Right forelimb (tissue), 1 donor: ENCODE measurements around the gene LLPH.
"Not testable (repeated sequence)": the region's sequence is repeated elsewhere in the genome, so short reads cannot be mapped to it uniquely, and the experiment has no call there.

ENCODE experiments used
- DNase-seq: peaks from one replicate; pipeline ENCODE4 v3.0.0-alpha.2; 2018

Gene LLPH

GRCh38 chr12:66130267-66131066 is at the start of gene LLPH:
TSS of gene LLPH (minus strand) at chr12:66130750. CDS start at chr12:66129106, 1,644 bp downstream.
- DNase-seq: peak; percentile 91

GRCh38 chr12:66176105-66176900 is 45.8 kb upstream of the LLPH start:
- no peak for DNase-seq

- DNase-seq: not testable (repeated sequence)
Observed at GRCh38 chr12:66174391-66175325, 44.1 kb upstream of the LLPH start.

- DNase-seq: no peak
Observed at GRCh38 chr12:66170606-66171005, 40.1 kb upstream of the LLPH start.

- peak; percentile 94 for DNase-seq
Observed at GRCh38 chr12:66169221-66170170, 38.9 kb upstream of the LLPH start, which contains the start of gene TMBIM4. TSS of gene TMBIM4 (minus strand) at chr12:66169996. CDS start at chr12:66169951, 45 bp downstream.

- DNase-seq: no peak
Observed at GRCh38 chr12:66168410-66168809, 37.9 kb upstream of the LLPH start.

GRCh38 chr12:66166561-66166960 is 36.0 kb upstream of the LLPH start:
- no peak for DNase-seq

- DNase-seq: no peak
Observed at GRCh38 chr12:66165141-66165540, 34.6 kb upstream of the LLPH start.

- no peak for DNase-seq
Observed at GRCh38 chr12:66164349-66164821, 33.8 kb upstream of the LLPH start.

GRCh38 chr12:66163289-66163688 is 32.7 kb upstream of the LLPH start:
- no peak for DNase-seq

- DNase-seq: no peak
Observed at GRCh38 chr12:66162701-66163100, 32.2 kb upstream of the LLPH start.

- no peak for DNase-seq
Observed at GRCh38 chr12:66160704-66161103, 30.2 kb upstream of the LLPH start.

GRCh38 chr12:66159123-66159522 is 28.6 kb upstream of the LLPH start:
- no peak for DNase-seq

- no peak for DNase-seq
Observed at GRCh38 chr12:66156654-66157053, 26.1 kb upstream of the LLPH start.

- no peak for DNase-seq
Observed at GRCh38 chr12:66154776-66155175, 24.2 kb upstream of the LLPH start.

- no peak for DNase-seq
Observed at GRCh38 chr12:66152732-66153131, 22.2 kb upstream of the LLPH start.

- DNase-seq: no peak
Observed at GRCh38 chr12:66149702-66150398, 19.3 kb upstream of the LLPH start.

- DNase-seq: no peak
Observed at GRCh38 chr12:66144791-66145754, 14.5 kb upstream of the LLPH start.

- DNase-seq: no peak
Observed at GRCh38 chr12:66143868-66144267, 13.3 kb upstream of the LLPH start.

GRCh38 chr12:66142826-66143225 is 12.3 kb upstream of the LLPH start:
- no peak for DNase-seq
